GM18951 (cell line): ENCODE data around the gene ZBTB7C.

ENCODE experiments used
- POLR2A ChIP-seq: IDR thresholded peaks from 4 replicates; pipeline ENCODE4 v1.6.1; 2011; ENCODE audit warnings: mild to moderate bottlenecking; ENCODE audit not compliant: insufficient read length, insufficient read depth; ENCODE audit errors: extremely low read depth
- in situ Hi-C: fragments of 300-500 bp; cut with MboI; formaldehyde crosslinking; loops from one replicate; pipeline ENCODE4 v1.12.0; 2022; ENCODE audit warnings: low sequenced_read_pairs, mixed read lengths, inconsistent platforms; ENCODE audit not compliant: unreplicated experiment

The ZBTB7C gene

GRCh38 chr18:48152549-48152948 is 256.6 kb downstream of the ZBTB7C start:
- TF ChIP-seq POLR2A, result no peak
- in situ Hi-C loops, result no loop called here

GRCh38 chr18:48151421-48152065 is 257.6 kb downstream of the ZBTB7C start:
- no peak for TF ChIP-seq POLR2A
- in situ Hi-C loops, result no loop called here

GRCh38 chr18:48149020-48149685 is 260.0 kb downstream of the ZBTB7C start:
- no peak for TF ChIP-seq POLR2A
- in situ Hi-C loops, result no loop called here

GRCh38 chr18:48142994-48143393 is 266.2 kb downstream of the ZBTB7C start:
- no peak for TF ChIP-seq POLR2A
- in situ Hi-C loops, result no loop called here

GRCh38 chr18:48142353-48142752 is 266.8 kb downstream of the ZBTB7C start:
- in situ Hi-C loops, result no loop called here
- no peak for TF ChIP-seq POLR2A

GRCh38 chr18:48140731-48141130 is 268.5 kb downstream of the ZBTB7C start:
- TF ChIP-seq POLR2A, result no peak
- in situ Hi-C loops, result no loop called here

- TF ChIP-seq POLR2A, result no peak
- in situ Hi-C loops, result no loop called here
Observed at GRCh38 chr18:48139431-48140347, 269.5 kb downstream of the ZBTB7C start.

GRCh38 chr18:48138660-48139430 is 270.3 kb downstream of the ZBTB7C start:
- no peak for TF ChIP-seq POLR2A
- in situ Hi-C loops, result no loop called here

- no peak for TF ChIP-seq POLR2A
- in situ Hi-C loops, result no loop called here
Observed at GRCh38 chr18:48138210-48138609, 271.0 kb downstream of the ZBTB7C start.

GRCh38 chr18:48137374-48138081 is 271.7 kb downstream of the ZBTB7C start:
- in situ Hi-C loops, result no loop called here
- TF ChIP-seq POLR2A, result no peak

- TF ChIP-seq POLR2A, result no peak
- in situ Hi-C loops, result no loop called here
Observed at GRCh38 chr18:48136827-48137373, 272.3 kb downstream of the ZBTB7C start.
